ENCODE data around the gene ALX3.

The ALX3 gene

DNA sequence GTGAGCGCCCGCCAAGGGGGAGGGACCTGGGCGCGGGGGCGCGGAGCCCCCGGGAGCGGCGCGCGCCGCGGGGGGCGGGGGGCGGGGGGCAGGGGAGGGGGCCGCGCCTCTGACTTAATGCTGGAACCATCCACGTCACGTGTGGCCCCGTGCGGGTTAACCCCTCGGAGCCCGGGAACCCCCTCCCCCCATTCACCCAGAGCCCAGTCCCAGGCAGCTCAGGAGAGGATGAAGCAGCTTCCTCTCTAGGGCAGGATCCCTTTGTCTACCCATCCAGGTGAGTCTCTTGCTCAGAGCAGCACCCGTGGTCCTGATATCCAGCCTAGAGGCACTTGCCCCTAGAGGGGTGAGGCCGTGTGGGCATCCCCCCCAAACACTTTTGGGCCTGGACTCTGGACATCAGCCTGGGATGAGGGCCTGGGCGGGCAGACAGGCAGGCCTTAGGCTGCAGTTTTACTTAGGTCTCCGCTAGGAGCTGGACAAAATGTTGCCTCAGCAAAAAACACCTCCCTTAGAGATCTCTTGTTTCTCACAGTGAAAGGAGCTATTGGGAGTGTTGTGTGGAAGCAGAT, at the start of gene ALX3:
TSS of gene ALX3 (minus strand) at position 2 of the 572 bp plus-strand sequence. CDS start 60 bp downstream, outside the sequence.
- no peak for DNase-seq (ENCODE audit: low read depth in 2 of 2)

GRCh38 chr1:110119843-110120242, 49.4 kb upstream of the ALX3 start:
- no peak for DNase-seq (ENCODE audit: low read depth in 2 of 2)

GRCh38 chr1:110118636-110119396, 48.3 kb upstream of the ALX3 start:
- DNase-seq (ENCODE audit: low read depth in 2 of 2), result peak in 1 of 2 donors; percentile 11

GRCh38 chr1:110114784-110115183, 44.3 kb upstream of the ALX3 start:
- no peak for DNase-seq (ENCODE audit: low read depth in 2 of 2)

DNA sequence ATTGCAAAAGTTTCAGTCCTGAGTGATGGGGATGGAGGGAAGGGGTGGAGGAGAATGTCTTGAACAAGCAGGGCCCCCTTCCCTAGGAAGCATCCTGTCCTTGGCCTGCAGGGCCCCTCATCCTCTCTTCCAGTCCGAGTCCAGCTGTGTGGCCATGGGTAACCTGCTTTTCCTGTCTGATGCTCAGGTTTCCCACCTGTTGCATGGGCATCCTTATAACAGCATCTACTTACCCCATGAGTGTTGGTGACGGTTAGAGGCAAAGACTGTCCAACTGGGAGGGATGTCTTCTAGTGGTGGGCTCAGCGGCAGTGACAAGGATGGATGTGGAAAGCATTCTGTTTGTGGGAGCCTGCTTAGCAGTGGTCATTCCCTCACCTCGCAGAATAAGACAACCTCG, 43.7 kb upstream of the ALX3 start:
- DNase-seq (ENCODE audit: low read depth in 2 of 2), result no peak

- no peak for DNase-seq (ENCODE audit: low read depth in 2 of 2)
Observed at GRCh38 chr1:110113551-110113950, 43.1 kb upstream of the ALX3 start.

GRCh38 chr1:110112656-110113055, 42.2 kb upstream of the ALX3 start:
- no peak for DNase-seq (ENCODE audit: low read depth in 2 of 2)

- no peak for DNase-seq (ENCODE audit: low read depth in 2 of 2)
Observed at GRCh38 chr1:110112143-110112542, 41.7 kb upstream of the ALX3 start, which contains the start of gene UBL4B. Gene UBL4B (plus strand): TSS chr1:110112443. CDS start chr1:110112535, 92 bp downstream.

DNA sequence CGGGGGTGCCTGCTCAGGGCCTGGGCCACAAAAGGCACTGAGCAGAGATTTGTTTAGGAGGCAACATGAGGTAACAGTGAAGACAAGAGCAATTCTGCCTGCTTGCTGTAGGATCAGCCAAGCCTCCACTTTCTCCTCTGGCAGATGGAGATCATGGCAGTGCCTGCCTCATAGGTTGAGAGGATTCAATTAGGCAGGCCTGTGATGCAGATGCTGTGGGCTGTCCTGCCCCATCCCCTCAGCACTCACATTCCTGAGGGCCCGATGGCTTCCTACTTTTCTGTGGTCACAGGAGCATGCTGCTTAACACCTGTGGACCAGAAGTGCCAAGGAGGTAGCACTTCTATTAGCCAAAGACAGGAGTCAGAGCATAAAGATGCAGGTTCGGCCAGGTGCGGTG, 40.6 kb upstream of the ALX3 start:
- DNase-seq (ENCODE audit: low read depth in 2 of 2), result no peak

DNA sequence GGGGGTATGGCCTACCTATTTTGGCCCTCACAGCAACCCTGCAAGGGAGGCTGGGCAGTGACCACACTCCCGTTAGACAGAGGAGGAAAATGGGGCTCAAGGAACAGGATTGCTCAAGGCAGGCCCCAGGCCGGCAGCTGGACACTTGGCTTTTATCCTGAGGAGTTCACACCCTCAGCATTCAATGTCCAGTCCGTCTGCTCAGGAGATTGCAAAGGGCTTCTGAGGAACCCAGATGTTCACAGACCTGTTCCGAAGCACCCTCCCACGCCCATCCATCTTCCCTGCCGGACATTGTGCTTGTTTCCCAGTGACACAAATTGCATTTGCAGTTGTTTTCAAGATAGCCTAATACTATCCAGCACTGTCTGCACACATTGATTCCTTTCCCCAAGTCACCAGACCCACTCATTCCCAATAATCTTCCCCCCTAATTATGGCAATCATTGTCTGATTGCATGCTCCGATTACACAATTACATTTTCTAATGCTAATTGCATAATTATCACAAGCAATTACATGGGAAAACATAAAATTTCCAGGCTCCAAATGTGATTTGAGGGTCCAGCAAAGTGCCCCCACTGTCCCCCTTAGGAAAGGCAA, 37.5 kb upstream of the ALX3 start:
- DNase-seq (ENCODE audit: low read depth in 2 of 2), result no peak

GRCh38 chr1:110106013-110106941, 35.8 kb upstream of the ALX3 start:
- DNase-seq (ENCODE audit: low read depth in 2 of 2), result peak; percentile 30 to 35

GRCh38 chr1:110102081-110102480, 31.6 kb upstream of the ALX3 start:
- no peak for DNase-seq (ENCODE audit: low read depth in 2 of 2)

- DNase-seq (ENCODE audit: low read depth in 2 of 2), result no peak
Observed at GRCh38 chr1:110100335-110100734, 29.9 kb upstream of the ALX3 start.

GRCh38 chr1:110098222-110099026, 28.0 kb upstream of the ALX3 start:
- no peak for DNase-seq (ENCODE audit: low read depth in 2 of 2)

DNA sequence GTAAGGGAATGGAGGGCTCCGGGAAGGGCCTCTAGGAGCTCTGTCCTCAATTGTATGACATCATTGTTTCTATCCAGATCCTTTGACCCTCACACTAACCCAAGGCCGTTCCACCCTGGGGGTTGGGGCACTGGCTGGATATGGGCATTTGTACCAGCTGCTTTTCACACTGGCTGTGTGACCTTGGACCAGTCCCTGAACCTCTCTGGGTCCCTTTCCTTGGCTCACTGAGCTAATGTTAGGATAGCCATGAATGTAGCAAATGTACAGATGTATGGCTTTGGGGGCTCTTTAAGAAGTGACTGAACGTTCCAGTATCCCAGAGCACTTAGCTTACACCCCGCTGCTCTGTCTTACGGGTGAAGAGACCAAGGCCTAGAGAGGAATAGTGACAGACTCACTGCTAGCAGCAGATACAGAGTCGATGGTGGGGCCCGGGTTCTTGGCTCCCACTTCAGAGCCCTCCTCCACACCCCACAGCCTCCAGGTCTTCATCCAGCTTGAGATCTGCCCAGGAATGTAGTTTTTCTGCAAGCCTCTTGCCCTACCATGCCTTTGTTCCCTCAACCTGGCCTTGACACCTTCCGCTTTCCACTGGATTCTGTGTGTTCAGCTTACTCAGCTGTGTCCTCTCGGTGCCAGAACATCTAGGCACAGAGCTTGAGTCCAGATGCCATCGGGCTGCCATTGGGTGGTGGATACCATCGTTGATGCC, 27.2 kb upstream of the ALX3 start:
- DNase-seq (ENCODE audit: low read depth in 2 of 2), result no peak

DNA sequence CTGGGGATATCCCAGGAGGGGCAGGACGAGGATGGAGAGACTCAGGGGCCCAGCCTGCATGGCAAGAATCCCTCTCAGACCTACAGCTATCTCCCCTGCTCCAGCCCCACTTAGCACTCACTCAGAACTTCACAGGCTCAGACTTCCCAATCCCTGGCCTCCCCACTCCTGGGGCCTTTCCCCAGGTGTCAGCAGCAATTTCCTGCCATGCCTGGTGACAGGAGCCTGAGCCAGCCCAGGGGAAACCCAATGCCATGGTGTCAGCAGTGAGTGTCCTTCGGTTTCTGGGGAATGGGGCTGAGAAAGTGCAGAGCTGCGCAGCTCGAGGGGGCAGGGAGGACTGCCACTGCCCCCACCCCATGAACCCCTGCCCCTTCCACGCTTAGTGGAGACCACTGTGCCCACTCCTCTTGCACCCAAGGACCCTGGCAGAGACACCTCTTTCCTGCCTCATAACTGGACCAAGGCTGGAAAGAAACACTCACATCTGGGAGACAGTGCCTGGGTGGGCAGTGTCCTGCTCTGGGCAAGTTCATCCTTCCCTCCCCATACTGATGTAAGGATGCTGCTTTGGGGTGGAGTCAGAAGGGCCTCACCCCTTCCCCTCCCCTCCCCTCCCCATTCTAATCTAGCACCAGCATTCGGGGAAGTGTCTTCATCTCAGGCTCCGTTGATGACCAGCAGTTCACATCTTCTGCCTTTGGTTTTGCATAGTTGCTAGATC, 24.6 kb upstream of the ALX3 start:
- DNase-seq (ENCODE audit: low read depth in 2 of 2), result no peak

DNA sequence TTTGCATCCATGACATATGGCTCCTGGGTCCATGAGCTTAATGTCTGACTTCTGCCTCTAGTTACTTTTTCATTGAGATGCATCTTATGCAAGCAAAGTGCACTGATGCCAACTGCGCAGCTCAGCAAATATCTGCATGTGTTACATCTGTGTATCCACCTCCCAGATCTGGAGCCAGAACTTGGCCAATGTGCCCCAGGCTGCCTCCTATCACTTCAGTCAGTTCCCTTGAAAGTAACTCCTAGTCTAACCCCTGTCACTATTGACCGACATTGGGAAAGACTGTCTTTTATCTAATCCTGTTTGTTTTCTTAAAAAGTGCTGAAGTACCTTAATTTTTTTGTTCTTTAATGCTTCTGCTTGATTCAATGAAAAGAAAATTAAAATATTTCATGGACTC, 22.5 kb upstream of the ALX3 start:
- no peak for DNase-seq (ENCODE audit: low read depth in 2 of 2)

DNA sequence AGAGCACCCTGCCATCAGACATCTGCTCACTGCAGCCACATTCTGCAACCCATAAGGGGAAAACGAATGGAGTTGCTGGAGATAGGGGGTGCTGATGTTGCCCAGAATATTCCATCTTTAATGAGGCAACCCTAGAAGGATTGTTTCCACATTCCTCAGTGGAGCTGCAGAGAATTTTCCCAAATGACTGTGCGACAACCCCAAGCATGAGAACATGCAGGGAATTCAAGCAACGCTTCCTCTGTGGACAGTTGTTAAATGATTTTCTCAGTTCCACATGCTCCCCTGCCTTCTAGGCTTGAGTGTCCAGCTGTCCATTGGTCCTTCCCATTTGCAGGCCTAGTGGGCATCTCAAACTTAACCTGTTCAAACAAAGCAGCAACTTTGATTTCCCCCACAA, 21.3 kb upstream of the ALX3 start:
- DNase-seq (ENCODE audit: low read depth in 2 of 2), result no peak

GRCh38 chr1:110091381-110091780, 20.9 kb upstream of the ALX3 start:
- DNase-seq (ENCODE audit: low read depth in 2 of 2), result no peak
